Measurements from ENCODE around the gene DENND4A.
A peak's percentile ranks its signal among the peaks of the same experiment; 100 is the strongest.

Gene DENND4A

DNA sequence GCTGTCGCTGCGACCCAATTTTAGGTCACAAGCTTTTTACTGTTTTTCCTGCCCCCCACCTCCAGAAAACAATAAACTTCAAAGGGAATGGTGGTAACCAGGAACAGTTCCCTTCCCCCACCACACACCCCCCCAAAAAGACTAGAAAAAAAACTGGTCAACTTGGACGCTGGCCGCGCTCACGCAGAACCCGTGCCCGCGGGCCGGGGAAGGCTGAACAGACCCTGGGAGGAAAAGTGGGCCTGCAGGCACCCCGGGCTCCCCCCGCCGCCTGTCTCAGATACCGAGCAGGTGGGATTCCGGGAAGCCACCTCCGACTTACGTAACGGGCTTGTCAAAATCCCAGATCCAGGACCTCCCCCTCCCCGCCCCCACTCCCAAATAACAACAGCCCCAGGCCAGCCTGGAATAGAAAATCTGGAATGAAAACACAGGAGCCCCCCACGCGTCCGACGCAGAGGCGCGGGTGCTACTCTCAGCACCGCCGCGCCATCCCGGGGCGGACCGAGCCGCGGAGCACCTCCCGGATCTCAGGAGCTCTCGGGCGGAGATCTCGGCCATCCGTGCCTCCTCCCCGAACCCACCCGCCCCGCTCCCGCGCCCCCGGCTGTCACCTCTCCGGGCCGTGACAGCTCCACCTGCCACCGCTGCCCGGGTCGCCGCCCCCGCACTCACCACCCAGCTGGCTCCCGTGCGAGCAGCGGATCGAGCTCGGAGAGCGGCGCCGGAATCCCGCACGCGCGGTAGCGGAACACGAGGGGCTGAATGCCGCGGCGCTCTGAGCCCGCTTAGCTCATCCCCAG, 557 bp downstream of the DENND4A start:
- no peak overlapping the region for H2BK12ac ChIP-seq (ENCODE audit: low read length)
- peak; percentile 63 for DNase-seq (ENCODE audit: low spot score)
- no peak overlapping the region for H3K23ac ChIP-seq (ENCODE audit: low read depth, low read length, poor library complexity)
- no peaks in the 10 kb centered on the region for H3K27me3 ChIP-seq (ENCODE audit: control insufficient read depth in 3 of 3, insufficient read depth in 3 of 3, low read depth in 1 of 3, low read length in 3 of 3)
- peak overlapping the region; percentile 62 to 90 for H3K4me3 ChIP-seq (ENCODE audit: low read length in 2 of 2)
- H3K27ac ChIP-seq (replicated peaks; ENCODE audit: low read length) = peak overlapping the region; percentile 79
- H3K18ac ChIP-seq (ENCODE audit: low read length) = peak overlapping the region; percentile 80
- H3K9ac ChIP-seq (ENCODE audit: low read depth, low read length, poor library complexity) = peak overlapping the region; percentile 81
- H2AFZ ChIP-seq (ENCODE audit: low read length) = peak overlapping the region; percentile 96
- H3K4me1 ChIP-seq (ENCODE audit: control insufficient read depth in 2 of 2, insufficient read depth in 1 of 2, low read depth in 1 of 2, low read length in 2 of 2) = peaks cover 0 to 2% of the 10 kb centered on the region in 2 donors
- H2BK5ac ChIP-seq (ENCODE audit: low read length) = no peak overlapping the region
- no CpG with 5 or more reads among the region's 69 CpGs for WGBS, 2 donors (ENCODE audit: extremely low coverage in 2 of 2, insufficient read length in 2 of 2, insufficient replicate concordance in 1 of 2)
- H3K9me3 ChIP-seq (replicated peaks in 1 of 2; ENCODE audit: control insufficient read depth in 2 of 2, insufficient read depth in 1 of 2, low read depth in 1 of 2, low read length in 2 of 2) = no peaks in the 10 kb centered on the region
- H2AK5ac ChIP-seq (ENCODE audit: low read depth, low read length) = no peak overlapping the region
- H4K8ac ChIP-seq (ENCODE audit: low read depth, low read length) = no peak overlapping the region
- H4K91ac ChIP-seq (ENCODE audit: low read depth, low read length, poor library complexity) = no peak overlapping the region
- H3K14ac ChIP-seq (ENCODE audit: low read length) = no peak overlapping the region
- H3K4ac ChIP-seq (ENCODE audit: low read length) = no peak overlapping the region
- no peaks in the 10 kb centered on the region for H3K36me3 ChIP-seq (replicated peaks in 1 of 2; ENCODE audit: control insufficient read depth in 2 of 2, insufficient read depth in 2 of 2, low read length in 2 of 2)
- no peak overlapping the region for H2BK120ac ChIP-seq (ENCODE audit: low read depth, low read length)
- H2BK15ac ChIP-seq (ENCODE audit: low read length) = no peak overlapping the region
- H3K4me2 ChIP-seq (ENCODE audit: insufficient read depth, low read length, poor library complexity, severe bottlenecking) = peak overlapping the region; percentile 63
- no peaks in the 10 kb centered on the region for H3K79me1 ChIP-seq (ENCODE audit: low read depth, low read length)

DNA sequence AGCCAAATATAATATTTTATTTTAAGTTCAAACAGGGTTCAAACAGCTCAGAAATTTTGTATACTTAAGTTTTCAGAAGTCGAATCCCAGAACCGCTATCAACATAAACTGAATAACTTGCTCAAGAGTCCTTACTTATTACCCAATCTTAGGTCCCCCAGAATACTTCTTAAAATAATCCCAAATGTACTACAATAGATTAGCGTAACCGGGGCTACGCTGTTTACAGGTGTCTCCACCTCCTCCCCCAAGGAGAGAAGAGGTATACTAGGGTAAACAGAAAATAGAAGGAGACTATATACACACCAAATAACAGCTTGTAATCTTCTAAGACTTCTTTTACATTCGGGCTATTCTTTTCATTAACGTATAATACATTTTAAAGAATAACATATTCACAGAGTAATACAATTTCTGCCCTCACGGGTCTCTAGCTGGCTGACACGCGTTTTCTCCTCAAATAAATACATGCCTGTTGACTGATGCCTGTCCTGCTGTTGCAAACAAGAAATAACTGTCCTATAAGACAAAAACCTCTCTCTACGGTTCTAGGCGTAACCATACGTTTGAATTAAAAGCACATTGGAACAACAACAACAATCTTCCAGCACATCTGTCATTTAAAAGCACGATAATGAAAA, 1.3 kb downstream of the DENND4A start:
- Histone ChIP-seq H3K18ac (ENCODE audit: low read length) (no peak overlapping the region), H3K36me3 (replicated peaks in 1 of 2; ENCODE audit: control insufficient read depth in 2 of 2, insufficient read depth in 2 of 2, low read length in 2 of 2) (no peaks in the 10 kb centered on the region), H3K79me1 (ENCODE audit: low read depth, low read length) (no peaks in the 10 kb centered on the region), H3K27me3 (ENCODE audit: control insufficient read depth in 3 of 3, insufficient read depth in 3 of 3, low read depth in 1 of 3, low read length in 3 of 3) (no peaks in the 10 kb centered on the region), H3K4me1 (ENCODE audit: control insufficient read depth in 2 of 2, insufficient read depth in 1 of 2, low read depth in 1 of 2, low read length in 2 of 2) (no peaks in the 10 kb centered on the region), H2AFZ (ENCODE audit: low read length) (peak overlapping the region; percentile 96), H3K23ac (ENCODE audit: low read depth, low read length, poor library complexity) (no peak overlapping the region), H4K91ac (ENCODE audit: low read depth, low read length, poor library complexity) (no peak overlapping the region), H2BK15ac (ENCODE audit: low read length) (no peak overlapping the region), H2BK12ac (ENCODE audit: low read length) (no peak overlapping the region), H3K14ac (ENCODE audit: low read length) (no peak overlapping the region), H2AK5ac (ENCODE audit: low read depth, low read length) (no peak overlapping the region), H3K27ac (replicated peaks; ENCODE audit: low read length) (no peak overlapping the region), H3K4me3 (ENCODE audit: low read length in 2 of 2) (peak overlapping the region; percentile 62 to 90), H4K8ac (ENCODE audit: low read depth, low read length) (no peak overlapping the region), H3K4ac (ENCODE audit: low read length) (no peak overlapping the region), H3K9me3 (replicated peaks in 1 of 2; ENCODE audit: control insufficient read depth in 2 of 2, insufficient read depth in 1 of 2, low read depth in 1 of 2, low read length in 2 of 2) (no peaks in the 10 kb centered on the region), H2BK5ac (ENCODE audit: low read length) (no peak overlapping the region), H3K9ac (ENCODE audit: low read depth, low read length, poor library complexity) (no peak overlapping the region), H3K4me2 (ENCODE audit: insufficient read depth, low read length, poor library complexity, severe bottlenecking) (peak overlapping the region; percentile 63), H2BK120ac (ENCODE audit: low read depth, low read length) (no peak overlapping the region)
- whole genome bisulfite sequencing, 2 donors (ENCODE audit: extremely low coverage in 2 of 2, insufficient read length in 2 of 2, insufficient replicate concordance in 1 of 2) = no CpG with 5 or more reads among the region's 14 CpGs
- no peak for DNase-seq (ENCODE audit: low spot score)

DNA sequence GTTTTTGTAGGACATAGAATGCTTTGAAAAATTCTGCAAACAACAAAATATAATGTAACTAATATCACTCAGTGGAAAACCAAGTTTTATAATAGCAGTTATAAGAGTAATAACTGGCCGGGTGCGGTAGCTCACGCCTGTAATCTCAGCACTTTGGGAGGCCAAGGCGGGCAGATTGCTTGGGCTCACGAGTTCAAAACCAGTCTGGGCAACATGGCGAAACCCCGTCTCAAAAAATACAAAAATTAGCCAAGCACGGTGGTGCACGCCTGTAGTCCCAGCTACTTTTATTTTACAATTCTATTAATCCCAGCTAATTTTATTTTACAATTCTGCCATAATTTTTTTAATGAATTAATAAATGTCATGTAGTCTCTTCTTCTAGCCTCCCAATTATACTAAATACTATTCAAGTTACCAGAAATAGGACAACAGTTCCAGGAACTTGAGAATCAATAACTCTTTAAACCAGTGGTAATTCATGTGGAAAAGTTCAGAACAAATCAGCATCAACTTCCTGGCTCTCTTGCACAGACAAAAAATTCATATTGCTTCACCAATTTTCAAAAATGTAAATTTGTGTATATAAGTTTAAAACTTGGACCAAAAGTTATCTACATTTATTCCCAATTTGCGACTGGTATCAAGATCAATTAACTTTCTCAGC, 2.2 kb downstream of the DENND4A start:
- no peak overlapping the region for H3K4ac ChIP-seq (ENCODE audit: low read length)

DNA sequence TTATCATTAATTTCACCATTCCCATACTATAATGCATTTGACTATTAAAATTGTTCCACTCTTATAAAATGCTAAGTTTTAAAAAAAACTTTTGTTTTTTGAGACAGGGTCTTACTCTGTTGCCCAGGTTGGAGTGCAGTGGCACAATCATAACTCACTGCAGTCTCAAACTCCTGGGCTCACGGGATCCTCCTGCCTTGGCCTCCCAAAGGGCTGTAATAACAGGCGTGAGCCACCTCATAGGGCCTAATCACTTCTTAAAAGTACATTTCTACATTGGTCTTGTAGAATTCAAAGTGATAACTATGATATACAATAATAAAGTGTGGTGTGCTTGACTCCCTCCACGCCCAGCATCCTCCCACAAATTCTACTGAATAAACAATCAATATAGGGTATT, 3.0 kb downstream of the DENND4A start:
- H3K27ac ChIP-seq (replicated peaks; ENCODE audit: low read length) = no peak overlapping the region
- no peak overlapping the region for H3K14ac ChIP-seq (ENCODE audit: low read length)
- no peak overlapping the region for H2BK5ac ChIP-seq (ENCODE audit: low read length)
- H3K36me3 ChIP-seq (replicated peaks in 1 of 2; ENCODE audit: control insufficient read depth in 2 of 2, insufficient read depth in 2 of 2, low read length in 2 of 2) = no peaks in the 10 kb centered on the region
- no CpG with 5 or more reads among the region's 3 CpGs for WGBS, 2 donors (ENCODE audit: extremely low coverage in 2 of 2, insufficient read length in 2 of 2, insufficient replicate concordance in 1 of 2)
- no peak overlapping the region for H2BK12ac ChIP-seq (ENCODE audit: low read length)
- H4K91ac ChIP-seq (ENCODE audit: low read depth, low read length, poor library complexity) = no peak overlapping the region
- no peak overlapping the region for H3K9ac ChIP-seq (ENCODE audit: low read depth, low read length, poor library complexity)
- H2BK15ac ChIP-seq (ENCODE audit: low read length) = no peak overlapping the region
- H2BK120ac ChIP-seq (ENCODE audit: low read depth, low read length) = no peak overlapping the region
- no peak overlapping the region for H2AFZ ChIP-seq (ENCODE audit: low read length)
- no peak overlapping the region for H3K18ac ChIP-seq (ENCODE audit: low read length)
- no peaks in the 10 kb centered on the region for H3K27me3 ChIP-seq (ENCODE audit: control insufficient read depth in 3 of 3, insufficient read depth in 3 of 3, low read depth in 1 of 3, low read length in 3 of 3)
- H2AK5ac ChIP-seq (ENCODE audit: low read depth, low read length) = no peak overlapping the region
- no peak overlapping the region for H3K4me2 ChIP-seq (ENCODE audit: insufficient read depth, low read length, poor library complexity, severe bottlenecking)
- no peaks in the 10 kb centered on the region for H3K9me3 ChIP-seq (replicated peaks in 1 of 2; ENCODE audit: control insufficient read depth in 2 of 2, insufficient read depth in 1 of 2, low read depth in 1 of 2, low read length in 2 of 2)
- H3K4me3 ChIP-seq (ENCODE audit: low read length in 2 of 2) = no peak overlapping the region
- no peak overlapping the region for H3K4ac ChIP-seq (ENCODE audit: low read length)
- no peaks in the 10 kb centered on the region for H3K79me1 ChIP-seq (ENCODE audit: low read depth, low read length)
- no peak overlapping the region for H3K23ac ChIP-seq (ENCODE audit: low read depth, low read length, poor library complexity)
- no peaks in the 10 kb centered on the region for H3K4me1 ChIP-seq (ENCODE audit: control insufficient read depth in 2 of 2, insufficient read depth in 1 of 2, low read depth in 1 of 2, low read length in 2 of 2)
- no peak overlapping the region for H4K8ac ChIP-seq (ENCODE audit: low read depth, low read length)
- DNase-seq (ENCODE audit: low spot score) = no peak

More for the DNA sequence above, 2.2 kb downstream of the DENND4A start:
- Histone ChIP-seq H3K79me1 (ENCODE audit: low read depth, low read length) (no peaks in the 10 kb centered on the region), H2BK15ac (ENCODE audit: low read length) (no peak overlapping the region), H3K36me3 (replicated peaks in 1 of 2; ENCODE audit: control insufficient read depth in 2 of 2, insufficient read depth in 2 of 2, low read length in 2 of 2) (no peaks in the 10 kb centered on the region), H4K91ac (ENCODE audit: low read depth, low read length, poor library complexity) (no peak overlapping the region), H2AFZ (ENCODE audit: low read length) (no peak overlapping the region), H3K4me3 (ENCODE audit: low read length in 2 of 2) (no peak overlapping the region), H3K9ac (ENCODE audit: low read depth, low read length, poor library complexity) (no peak overlapping the region), H3K4me1 (ENCODE audit: control insufficient read depth in 2 of 2, insufficient read depth in 1 of 2, low read depth in 1 of 2, low read length in 2 of 2) (no peaks in the 10 kb centered on the region), H3K27ac (replicated peaks; ENCODE audit: low read length) (no peak overlapping the region), H3K9me3 (replicated peaks in 1 of 2; ENCODE audit: control insufficient read depth in 2 of 2, insufficient read depth in 1 of 2, low read depth in 1 of 2, low read length in 2 of 2) (no peaks in the 10 kb centered on the region), H4K8ac (ENCODE audit: low read depth, low read length) (no peak overlapping the region), H3K14ac (ENCODE audit: low read length) (no peak overlapping the region), H3K23ac (ENCODE audit: low read depth, low read length, poor library complexity) (no peak overlapping the region), H3K27me3 (ENCODE audit: control insufficient read depth in 3 of 3, insufficient read depth in 3 of 3, low read depth in 1 of 3, low read length in 3 of 3) (no peaks in the 10 kb centered on the region), H2BK12ac (ENCODE audit: low read length) (no peak overlapping the region), H3K18ac (ENCODE audit: low read length) (no peak overlapping the region), H2BK120ac (ENCODE audit: low read depth, low read length) (no peak overlapping the region), H3K4me2 (ENCODE audit: insufficient read depth, low read length, poor library complexity, severe bottlenecking) (no peak overlapping the region), H2BK5ac (ENCODE audit: low read length) (no peak overlapping the region), H2AK5ac (ENCODE audit: low read depth, low read length) (no peak overlapping the region)
- no CpG with 5 or more reads among the region's 10 CpGs for WGBS, 2 donors (ENCODE audit: extremely low coverage in 2 of 2, insufficient read length in 2 of 2, insufficient replicate concordance in 1 of 2)
- DNase-seq (ENCODE audit: low spot score) = no peak
